ENCODE data around the gene TPP1.

- TF ChIP-seq GATA3 (IDR thresholded peaks at IDR 0.05; ENCODE audit: low read depth, low read length) (no peak), GATA2 (IDR thresholded peaks at IDR 0.05; ENCODE audit: low read depth, low read length) (no peak)
Observed at GRCh38 chr11:6565988-6566703, 53.1 kb downstream of the TPP1 start.

All from SH-SY5Y (cell line).